Activated CD8-positive, alpha-beta memory T cell treated with anti-CD3 and anti-CD28 coated beads for 1 hour (primary cell): Measurements from ENCODE around the gene MOSPD3.
"Not testable (repeated sequence)": the region's sequence is repeated elsewhere in the genome, so short reads cannot be mapped to it uniquely, and the experiment has no call there.

Source experiments
- DNase-seq, 2 donors: peaks; one replicate each; pipeline ENCODE4 v3.0.0-alpha.2; 2020; ENCODE audit warnings: low read depth in 1 of 2; ENCODE audit errors: extremely low read depth in 1 of 2

Gene MOSPD3

DNA sequence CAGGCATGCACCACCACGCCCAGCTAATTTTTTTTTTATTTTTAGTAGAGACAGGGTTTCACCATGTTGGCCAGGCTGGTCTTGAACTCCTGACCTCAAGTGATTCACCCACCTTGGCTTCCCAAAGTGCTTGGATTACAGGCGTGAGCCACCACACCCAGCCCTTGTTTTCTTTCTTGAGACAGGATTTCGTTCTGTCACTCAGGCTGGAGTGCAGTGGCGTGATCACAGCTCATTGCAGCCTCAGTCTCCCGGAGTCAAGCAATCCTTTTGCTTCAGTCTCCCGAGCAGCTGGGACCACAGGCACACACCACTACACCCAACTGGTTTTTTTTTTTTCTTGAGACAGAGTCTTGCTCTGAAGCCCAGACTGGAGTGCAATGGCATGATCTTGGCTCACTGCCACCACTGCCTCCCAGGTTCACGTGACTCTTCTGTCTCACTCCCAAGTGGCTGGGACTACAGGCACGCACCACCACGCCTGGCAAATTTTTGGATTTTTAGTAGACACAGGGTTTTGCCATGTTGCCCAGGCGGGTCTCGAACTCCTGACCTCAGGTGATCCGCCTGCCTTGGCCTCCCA lies 49.9 kb downstream of the MOSPD3 start:
- not testable (repeated sequence) for DNase-seq
